ENCODE data around the gene ACSF3. TPM values are rescaled to one million over a fixed set of nuclear protein-coding genes. Genes with fewer than 3 reads are reported as not detected.
"Not testable (repeated sequence)": the region's sequence is repeated elsewhere in the genome, so short reads cannot be mapped to it uniquely, and the experiment has no call there.

Gene ACSF3
- total RNA-seq, 1 donor: 20.7 TPM

- DNase-seq (ENCODE audit: low read depth): peak; percentile 7
- H3K4me3 ChIP-seq (ENCODE audit: low read depth, low read length): no peak overlapping the region
- no peak for TF ChIP-seq CTCF (IDR thresholded peaks at IDR 0.05; ENCODE audit: insufficient read depth, low read depth, low read length)
These were observed 25.8 kb upstream of the ACSF3 start for GRCh38 chr16:89067677-89068443.

GRCh38 chr16:89068814-89069616 lies 24.6 kb upstream of the ACSF3 start:
- H3K4me3 ChIP-seq (ENCODE audit: low read depth, low read length); DNase-seq (ENCODE audit: low read depth): not testable (repeated sequence)

GRCh38 chr16:89069920-89070319 lies 23.7 kb upstream of the ACSF3 start:
- no peak for TF ChIP-seq CTCF (IDR thresholded peaks at IDR 0.05; ENCODE audit: insufficient read depth, low read depth, low read length)
- H3K4me3 ChIP-seq (ENCODE audit: low read depth, low read length): no peak overlapping the region
- no peak for DNase-seq (ENCODE audit: low read depth)

- no peak for DNase-seq (ENCODE audit: low read depth)
- no peak for TF ChIP-seq CTCF (IDR thresholded peaks at IDR 0.05; ENCODE audit: insufficient read depth, low read depth, low read length)
- H3K4me3 ChIP-seq (ENCODE audit: low read depth, low read length): no peak overlapping the region
These were observed 23.1 kb upstream of the ACSF3 start for GRCh38 chr16:89070590-89070989.

- TF ChIP-seq CTCF (IDR thresholded peaks at IDR 0.05; ENCODE audit: insufficient read depth, low read depth, low read length): no peak
- peak; percentile 63 for DNase-seq (ENCODE audit: low read depth)
- H3K4me3 ChIP-seq (ENCODE audit: low read depth, low read length): no peak overlapping the region
These were observed 21.7 kb upstream of the ACSF3 start for GRCh38 chr16:89071686-89072547.

GRCh38 chr16:89072548-89073130 lies 21.0 kb upstream of the ACSF3 start:
- DNase-seq (ENCODE audit: low read depth): no peak
- no peak overlapping the region for H3K4me3 ChIP-seq (ENCODE audit: low read depth, low read length)
- no peak for TF ChIP-seq CTCF (IDR thresholded peaks at IDR 0.05; ENCODE audit: insufficient read depth, low read depth, low read length)

All from fibroblast of villous mesenchyme (primary cell).